H1 (cell line): ENCODE measurements around the gene F10. TPM values are rescaled to one million over a fixed set of nuclear protein-coding genes. Genes with fewer than 3 reads are reported as not detected.

ENCODE experiments used
- CEBPB ChIP-seq: IDR thresholded peaks from 2 replicates; pipeline ENCODE4 v1.6.1; 2012; ENCODE audit warnings: low read depth, low read length
- CTBP2 ChIP-seq: IDR thresholded peaks from 2 replicates; pipeline ENCODE4 v1.7.0; 2011; ENCODE audit warnings: borderline replicate concordance, mild to moderate bottlenecking, moderate library complexity, mixed read lengths, low read length; ENCODE audit not compliant: insufficient read depth, insufficient read length
- GABPA ChIP-seq: IDR thresholded peaks from 2 replicates; pipeline ENCODE4 v1.6.1; 2011; ENCODE audit warnings: mild to moderate bottlenecking, low read length, moderate library complexity, borderline replicate concordance; ENCODE audit not compliant: insufficient read depth
- HDAC2 ChIP-seq, 2 experiments: fragments of 300-600 bp in 1 of 2; sonication (generic) in 1 of 2; IDR thresholded peaks; 2 replicates each; pipeline ENCODE4 v1.6.1; 2011 to 2012; ENCODE audit warnings: low read depth in 2 of 2, low read length in 2 of 2, mild to moderate bottlenecking in 2 of 2, moderate library complexity in 2 of 2, borderline replicate concordance in 1 of 2, inconsistent platforms in 1 of 2
- NANOG ChIP-seq: IDR thresholded peaks from 2 replicates; pipeline ENCODE4 v1.6.1; 2011; ENCODE audit warnings: low read length, low read depth, mild to moderate bottlenecking, inconsistent platforms; ENCODE audit not compliant: insufficient read depth, poor library complexity, severe bottlenecking
- RAD21 ChIP-seq, 2 experiments: IDR thresholded peaks in 1 of 2; conservative IDR thresholded peaks in 1 of 2; 2 replicates each; pipeline ENCODE4 v1.6.1; 2011; ENCODE audit warnings: low read depth in 2 of 2, low read length in 2 of 2, improper control_type of control experiment in 1 of 2, inconsistent platforms in 1 of 2, mild to moderate bottlenecking in 1 of 2, moderate library complexity in 1 of 2
- ZNF274 ChIP-seq: IDR thresholded peaks from 2 replicates; pipeline ENCODE4 v1.7.0; 2012; ENCODE audit warnings: low read length, borderline replicate concordance; ENCODE audit errors: extremely low read depth
- polyA plus RNA-seq, 7 experiments: library from polyadenylated mRNA; depleted of rRNA in 3 of 7; stranded (reverse) in 5 of 7; unstranded in 2 of 7; fragments of >200 nt in 5 of 7; fragments of 200-250 nt in 2 of 7; gene quantifications; 1 replicate in 5 of 7; 2 replicates in 1 of 7; 4 replicates in 1 of 7; pipeline versions ENCODE4 v1.2.1 to v1.2.3, GENCODE V29; 2011 to 2013; ENCODE audit warnings: missing spikeins in 2 of 7, mixed read lengths in 2 of 7
- total RNA-seq: library from RNA; stranded (reverse); fragmentation: NEBNext Ultra II Directional; extraction: Animal tissue kit (Norgen Biotek cat#: 25700); gene quantifications from 2 replicates; pipeline ENCODE4 v1.2.1, GENCODE V29; 2021

F10 gene
- total and polyA plus RNA-seq, 2 of the 8 experiments (the other 6 are each of a cell fraction or from before 2014, with no cell fraction given): 2.0 to 4.2 TPM

DNA sequence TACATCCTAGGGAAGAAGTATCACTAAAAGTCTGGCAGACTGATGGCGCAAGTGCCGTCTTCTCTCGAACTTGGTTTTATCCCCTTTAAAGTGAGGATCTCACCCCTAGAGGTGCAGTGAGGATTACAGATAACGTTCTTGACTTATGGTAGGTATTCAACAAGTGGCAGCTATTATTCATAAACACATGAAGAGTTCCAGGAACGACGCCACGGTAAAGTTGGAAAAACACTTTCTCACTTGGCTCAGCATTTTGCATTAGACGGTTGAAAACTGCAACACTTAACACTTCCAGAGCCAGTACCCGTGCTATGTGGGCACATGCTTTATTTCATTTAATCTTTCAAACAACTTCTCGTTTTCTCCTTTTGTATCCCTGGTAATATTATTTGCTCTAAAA is 44.6 kb downstream of the F10 start (continued):
- TF ChIP-seq CTBP2: no peak
- TF ChIP-seq NANOG: no peak
- no peak for TF ChIP-seq HDAC2 (IDR thresholded peaks at IDR 0.05; ENCODE audit: borderline replicate concordance in 1 of 2, low read depth in 2 of 2, low read length in 2 of 2)
- TF ChIP-seq CEBPB: no peak
- no peak for TF ChIP-seq RAD21 (IDR thresholded peaks at IDR 0.05 in 1 of 2, conservative IDR thresholded peaks at IDR 0.05 in 1 of 2; ENCODE audit: low read depth in 2 of 2, low read length in 2 of 2)
- no peak for TF ChIP-seq ZNF274
- TF ChIP-seq GABPA: no peak
